ENCODE measurements around the gene CCDC50. TPM values are rescaled to one million over a fixed set of nuclear protein-coding genes. Genes with fewer than 3 reads are reported as not detected.

Gene CCDC50, protein sequence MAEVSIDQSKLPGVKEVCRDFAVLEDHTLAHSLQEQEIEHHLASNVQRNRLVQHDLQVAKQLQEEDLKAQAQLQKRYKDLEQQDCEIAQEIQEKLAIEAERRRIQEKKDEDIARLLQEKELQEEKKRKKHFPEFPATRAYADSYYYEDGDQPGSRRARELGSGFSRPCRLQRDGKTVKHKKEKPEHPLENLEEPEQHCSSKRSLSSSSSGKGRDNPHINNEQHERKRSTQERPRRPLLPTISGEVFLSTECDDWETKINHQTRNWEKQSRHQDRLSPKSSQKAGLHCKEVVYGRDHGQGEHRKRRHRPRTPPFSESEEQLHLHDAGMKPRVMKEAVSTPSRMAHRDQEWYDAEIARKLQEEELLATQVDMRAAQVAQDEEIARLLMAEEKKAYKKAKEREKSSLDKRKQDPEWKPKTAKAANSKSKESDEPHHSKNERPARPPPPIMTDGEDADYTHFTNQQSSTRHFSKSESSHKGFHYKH
- 2.7 TPM for total RNA-seq

DNA sequence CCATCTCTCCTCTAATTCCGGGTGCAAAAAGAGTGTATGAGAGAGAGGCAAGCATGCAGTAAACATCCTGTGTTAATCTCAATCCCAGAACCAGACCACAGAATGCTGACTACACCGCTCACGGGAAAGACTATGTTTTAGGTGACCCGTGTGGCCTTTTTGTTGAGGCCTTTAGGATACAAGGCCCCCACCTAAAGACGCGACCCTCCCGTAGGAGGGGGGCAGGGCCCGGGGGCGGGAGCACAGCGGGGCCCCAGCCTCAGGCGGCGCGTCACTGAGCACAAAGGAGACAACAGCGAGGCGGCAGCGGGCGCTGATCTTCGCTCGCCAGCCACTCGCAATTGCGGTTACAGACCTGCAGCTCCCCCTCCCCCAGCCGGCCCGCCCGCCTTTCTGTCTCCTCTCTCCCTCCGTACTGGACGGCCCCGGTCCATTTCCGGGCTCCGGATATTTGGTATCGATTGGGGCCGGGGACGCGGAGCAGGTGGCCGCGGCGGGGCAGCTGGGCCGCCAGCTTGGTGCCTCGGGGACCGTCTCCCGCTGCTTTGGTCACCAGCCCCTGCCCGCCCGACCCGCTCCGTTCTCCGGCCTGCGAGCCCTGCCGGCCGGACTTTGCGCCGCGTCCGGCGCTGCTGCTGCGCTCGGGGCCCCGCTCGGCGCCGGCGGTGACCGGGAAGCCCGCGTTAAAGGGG lies at the start of gene CCDC50:
TSS of gene CCDC50 (plus strand) at position 433 of the 692 bp plus-strand sequence. CDS start 281 bp downstream, outside the sequence.
- peak in 2 of 3 donors; percentile 46 to 49 for DNase-seq (ENCODE audit: low read depth in 2 of 3, low spot score in 2 of 3)

DNA sequence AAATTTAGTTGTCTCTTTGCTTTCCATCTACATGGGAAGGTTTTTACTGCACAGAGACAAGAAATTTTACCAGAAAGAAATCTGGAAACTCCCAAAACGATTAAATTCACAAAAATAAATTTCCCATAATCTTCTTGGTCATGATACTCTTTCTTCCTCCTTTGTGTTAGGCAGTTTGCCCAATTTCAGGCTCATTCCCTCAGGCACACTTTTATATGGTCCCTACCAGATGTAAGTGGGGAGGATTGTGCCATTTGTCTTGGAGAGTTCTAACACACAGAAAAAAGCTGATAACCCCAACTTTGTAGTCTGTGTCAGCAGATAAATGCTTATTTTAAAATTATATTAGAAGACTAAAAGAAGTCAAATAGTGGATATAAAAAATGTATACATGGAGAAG lies 49.1 kb upstream of the CCDC50 start:
- DNase-seq (ENCODE audit: low read depth in 2 of 3, low spot score in 2 of 3): no peak

DNA sequence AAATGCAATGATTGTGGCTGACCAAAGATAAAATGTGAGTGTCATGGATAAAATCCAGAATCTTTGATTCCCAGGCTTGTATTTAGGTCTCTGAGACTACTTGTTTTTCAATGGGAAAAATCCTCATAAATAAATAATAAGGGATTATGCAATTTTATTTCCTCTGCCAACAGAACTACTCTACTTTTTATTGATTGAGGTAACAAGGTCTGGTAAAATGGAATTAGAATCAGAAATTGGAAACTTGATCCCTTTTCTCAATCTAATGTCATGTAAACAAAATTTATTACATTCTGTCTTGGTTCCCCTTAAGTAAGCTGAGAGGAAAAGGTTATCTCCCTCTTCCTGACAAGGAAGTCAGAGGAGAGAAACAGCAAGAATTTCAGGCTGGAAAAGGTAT lies 48.3 kb upstream of the CCDC50 start:
- DNase-seq (ENCODE audit: low read depth in 2 of 3, low spot score in 2 of 3): no peak

DNA sequence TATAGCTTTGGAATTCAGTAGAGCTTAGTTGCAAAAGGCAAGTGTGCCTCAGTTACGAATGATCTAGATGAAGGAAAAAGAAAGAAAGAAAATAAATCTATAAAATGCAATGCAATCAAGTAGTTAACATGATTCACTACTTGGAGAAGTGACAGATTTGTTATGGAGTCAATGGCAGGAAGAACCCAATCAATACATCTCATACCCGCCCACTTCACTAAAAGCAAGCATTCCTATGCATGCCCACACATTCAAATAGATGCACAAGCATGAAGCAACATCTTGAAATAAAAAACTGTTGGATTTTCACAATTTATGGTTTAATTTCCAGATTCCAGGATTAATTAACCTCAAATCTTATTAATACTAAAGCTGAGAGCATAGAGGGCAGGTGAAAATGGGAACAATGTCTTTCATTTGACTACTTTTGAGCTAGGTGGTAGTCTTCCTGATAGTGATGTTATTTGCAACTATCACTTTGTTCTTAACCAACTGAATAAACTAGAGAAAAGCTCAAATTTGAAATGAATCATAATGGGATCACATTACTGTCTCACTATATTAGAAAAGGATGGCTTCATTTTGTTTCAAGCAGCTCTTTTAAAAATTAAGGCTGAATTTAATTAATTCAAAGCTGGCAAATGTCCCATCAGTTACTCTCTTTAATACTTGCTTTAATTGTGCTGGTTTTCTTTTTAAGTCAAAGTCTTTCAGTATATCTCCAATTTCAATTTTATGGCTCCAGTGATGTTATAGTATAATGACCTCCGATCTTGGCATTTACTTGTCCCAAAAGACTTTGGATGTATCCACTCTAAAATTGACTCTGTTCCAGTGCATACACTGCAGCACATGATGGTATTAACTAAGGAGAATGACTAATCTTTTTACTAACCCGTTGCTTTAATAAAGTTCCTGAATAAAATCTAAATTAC lies 46.7 kb upstream of the CCDC50 start:
- no peak for DNase-seq (ENCODE audit: low read depth in 2 of 3, low spot score in 2 of 3)

DNA sequence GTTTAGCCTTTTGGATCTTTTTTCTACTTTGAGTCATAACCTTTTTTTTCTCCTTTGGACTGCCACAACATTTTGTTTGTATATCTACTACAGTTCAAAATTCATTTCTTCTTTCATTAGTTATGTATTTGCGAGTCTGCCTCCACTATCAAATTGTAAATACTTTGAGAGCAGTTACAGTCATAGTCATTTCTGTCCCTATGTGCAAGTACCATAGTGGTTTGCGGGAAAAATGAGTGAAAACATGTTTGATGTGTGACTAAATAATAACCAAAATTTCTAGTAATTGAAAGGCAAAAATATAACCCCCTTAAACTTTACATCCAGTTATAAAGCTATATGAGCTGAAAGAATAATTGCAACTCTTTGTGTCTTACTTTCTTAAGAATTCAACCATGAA lies 45.8 kb upstream of the CCDC50 start:
- no peak for DNase-seq (ENCODE audit: low read depth in 2 of 3, low spot score in 2 of 3)

DNA sequence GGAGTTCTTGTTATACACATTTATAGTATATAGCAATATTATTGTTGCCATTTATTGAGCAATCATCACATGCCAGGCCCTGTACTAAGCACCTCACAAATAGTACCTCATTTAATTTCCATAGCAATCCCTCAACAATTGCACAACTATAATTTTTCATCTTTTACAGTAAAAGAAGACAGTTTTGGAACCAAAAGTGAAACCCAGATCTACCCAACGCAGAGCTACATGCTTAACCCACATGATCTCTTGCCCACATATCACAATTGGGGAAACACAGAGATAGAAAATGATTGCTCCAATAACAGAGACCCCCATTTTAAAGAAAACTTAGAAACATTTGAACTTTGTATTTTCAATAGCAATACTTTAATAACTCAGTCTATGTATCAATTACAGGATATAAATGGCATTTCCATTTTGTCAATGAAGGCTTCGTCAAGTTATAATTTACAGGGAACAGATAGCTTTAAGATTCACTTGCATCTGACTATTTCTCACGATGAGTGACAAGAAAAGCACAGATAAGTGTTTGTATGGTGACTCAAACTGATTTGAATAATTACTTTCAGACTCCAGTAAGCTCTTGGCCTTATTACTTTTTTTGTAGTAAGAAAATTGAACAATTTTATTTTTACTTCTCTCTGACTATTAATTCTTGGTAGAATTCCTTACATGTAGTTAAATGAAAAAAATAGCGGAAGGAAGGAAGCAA lies 38.7 kb upstream of the CCDC50 start:
- peak in 1 of 3 donors; percentile 11 for DNase-seq (ENCODE audit: low read depth in 2 of 3, low spot score in 2 of 3)

DNA sequence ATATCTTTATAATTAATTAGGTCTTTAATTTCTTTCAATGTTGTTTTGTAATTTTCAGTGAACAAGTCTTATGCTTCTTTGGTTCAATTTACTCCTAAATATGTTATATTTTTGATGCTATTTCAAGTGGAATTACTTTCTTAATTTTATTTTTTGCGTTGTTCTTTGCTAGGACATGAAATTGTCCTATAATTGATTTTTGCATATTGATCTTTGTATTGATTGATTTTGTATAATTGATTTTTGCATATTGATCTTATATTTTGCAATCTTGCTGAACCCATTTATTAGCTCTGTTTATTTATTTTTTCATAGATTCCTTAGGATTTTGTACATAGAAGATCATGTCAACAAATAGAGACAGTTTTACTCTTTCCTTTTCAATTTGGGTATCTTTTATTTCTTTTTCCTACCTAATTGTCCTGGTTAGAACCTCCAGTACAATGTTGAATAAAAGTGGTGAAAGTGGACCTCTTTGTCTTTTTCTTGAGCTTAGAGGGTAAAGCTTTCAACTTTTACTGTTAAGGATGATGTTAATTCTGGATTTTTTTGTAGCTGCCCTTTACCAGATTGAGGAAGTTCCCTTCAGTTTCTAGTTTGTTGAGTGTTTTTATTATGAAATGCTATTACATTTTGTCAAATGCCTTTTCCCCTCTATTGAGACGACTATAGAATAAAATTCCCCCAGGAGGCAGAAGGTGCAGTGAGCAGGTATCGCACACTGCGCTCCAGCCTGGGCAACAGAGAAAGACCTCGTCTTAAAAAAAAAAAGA lies 36.8 kb upstream of the CCDC50 start:
- DNase-seq (ENCODE audit: low read depth in 2 of 3, low spot score in 2 of 3): no peak

DNA sequence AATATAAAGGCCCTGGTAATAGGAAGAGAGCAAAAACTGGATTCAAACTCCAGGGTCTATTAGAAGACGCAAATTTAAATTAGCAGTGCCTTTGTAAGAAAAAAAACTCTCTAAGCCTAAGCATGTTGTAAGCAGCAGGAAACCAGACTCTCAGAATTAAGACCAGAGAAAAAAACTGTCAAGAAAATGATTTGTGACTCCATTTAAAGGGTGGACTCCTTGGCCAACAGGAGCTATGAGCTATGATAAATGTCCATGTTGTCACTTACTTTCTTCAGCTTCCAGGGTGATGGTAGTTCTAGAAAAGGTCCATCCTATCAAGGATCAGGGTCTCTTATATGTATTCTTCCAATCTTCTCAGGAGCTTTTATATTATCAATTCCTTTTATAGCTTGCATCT lies 34.9 kb upstream of the CCDC50 start:
- DNase-seq (ENCODE audit: low read depth in 2 of 3, low spot score in 2 of 3): no peak

DNA sequence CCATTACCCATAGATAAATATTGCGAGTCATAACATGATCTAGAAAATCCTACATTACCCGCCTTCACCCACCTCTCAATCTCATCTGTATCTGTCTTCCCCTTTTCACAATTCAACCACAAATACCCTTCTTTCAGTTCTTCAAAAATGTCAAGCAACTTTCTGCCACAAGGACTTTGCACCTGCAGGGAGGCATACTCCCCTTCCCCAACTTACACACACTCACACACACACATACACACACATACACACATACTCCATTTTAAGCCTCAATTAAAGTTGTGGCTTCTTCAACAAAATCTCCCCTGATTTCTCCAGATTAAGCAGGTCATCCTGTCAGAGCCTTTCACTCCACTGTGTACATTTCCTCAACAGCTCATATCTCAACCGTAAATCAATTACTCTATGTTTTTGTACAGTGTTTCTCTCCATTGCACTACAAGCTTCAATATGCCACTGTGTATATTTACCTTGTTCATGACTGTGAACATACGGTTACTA lies 33.1 kb upstream of the CCDC50 start:
- DNase-seq (ENCODE audit: low read depth in 2 of 3, low spot score in 2 of 3): peak in 2 of 3 donors; percentile 8 to 19

DNA sequence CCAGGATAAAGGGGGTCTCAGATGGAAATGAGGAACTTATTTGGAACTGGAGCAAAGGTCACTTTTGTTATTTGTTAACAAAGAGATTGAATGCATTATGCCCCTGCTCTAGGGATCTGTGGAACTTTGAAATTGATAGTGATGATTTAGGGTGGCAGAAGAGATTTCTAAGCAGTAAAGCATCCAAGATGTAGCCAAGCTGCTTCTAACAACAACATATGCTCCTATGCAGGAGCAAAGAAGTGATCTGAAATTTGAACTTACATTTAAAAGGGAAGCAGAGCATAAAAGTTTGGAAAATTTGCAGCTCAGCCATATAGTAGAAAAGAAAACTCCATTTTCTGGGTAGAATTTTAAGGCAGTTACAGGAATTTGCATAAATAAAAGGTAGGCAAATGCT lies 30.3 kb upstream of the CCDC50 start:
- no peak for DNase-seq (ENCODE audit: low read depth in 2 of 3, low spot score in 2 of 3)

DNA sequence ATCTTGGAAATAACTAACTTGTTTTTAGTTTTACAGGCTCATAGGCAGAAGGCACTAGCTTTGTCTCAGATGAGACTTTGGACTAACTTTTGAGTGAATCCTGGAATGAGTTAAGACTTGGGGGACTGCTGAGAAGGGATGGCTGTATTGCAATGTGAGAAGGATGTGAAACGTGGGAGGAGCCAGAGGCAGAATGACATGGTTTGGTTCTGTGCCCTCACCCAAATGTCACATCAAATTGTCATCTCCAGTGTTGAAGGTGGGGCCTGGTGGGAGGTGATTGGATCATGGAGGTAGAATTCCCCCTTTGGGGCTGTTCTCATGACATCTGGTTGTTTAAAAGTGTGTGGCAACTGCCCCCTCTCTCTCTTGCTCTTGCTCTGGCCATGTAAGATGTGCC lies 28.8 kb upstream of the CCDC50 start:
- DNase-seq (ENCODE audit: low read depth in 2 of 3, low spot score in 2 of 3): no peak

DNA sequence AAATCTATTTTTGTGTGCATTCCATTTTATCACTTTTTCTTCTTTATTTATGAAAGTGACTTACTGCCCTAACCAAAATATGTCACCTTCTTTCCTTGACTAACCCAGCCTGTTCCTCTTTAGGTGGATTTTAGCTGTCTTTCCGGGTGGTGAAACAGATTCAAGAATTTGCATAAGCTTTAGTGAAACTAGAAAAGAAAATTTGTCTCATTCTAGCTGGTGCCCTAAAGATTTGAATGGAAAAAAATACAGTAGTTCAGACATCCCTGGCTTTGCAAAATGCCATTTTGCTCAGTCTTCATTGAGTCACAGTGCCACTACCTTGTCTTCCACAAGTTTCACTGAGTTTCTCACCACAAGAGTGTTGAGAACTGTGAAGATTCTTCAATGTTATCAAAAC lies 28.2 kb upstream of the CCDC50 start:
- no peak for DNase-seq (ENCODE audit: low read depth in 2 of 3, low spot score in 2 of 3)

DNA sequence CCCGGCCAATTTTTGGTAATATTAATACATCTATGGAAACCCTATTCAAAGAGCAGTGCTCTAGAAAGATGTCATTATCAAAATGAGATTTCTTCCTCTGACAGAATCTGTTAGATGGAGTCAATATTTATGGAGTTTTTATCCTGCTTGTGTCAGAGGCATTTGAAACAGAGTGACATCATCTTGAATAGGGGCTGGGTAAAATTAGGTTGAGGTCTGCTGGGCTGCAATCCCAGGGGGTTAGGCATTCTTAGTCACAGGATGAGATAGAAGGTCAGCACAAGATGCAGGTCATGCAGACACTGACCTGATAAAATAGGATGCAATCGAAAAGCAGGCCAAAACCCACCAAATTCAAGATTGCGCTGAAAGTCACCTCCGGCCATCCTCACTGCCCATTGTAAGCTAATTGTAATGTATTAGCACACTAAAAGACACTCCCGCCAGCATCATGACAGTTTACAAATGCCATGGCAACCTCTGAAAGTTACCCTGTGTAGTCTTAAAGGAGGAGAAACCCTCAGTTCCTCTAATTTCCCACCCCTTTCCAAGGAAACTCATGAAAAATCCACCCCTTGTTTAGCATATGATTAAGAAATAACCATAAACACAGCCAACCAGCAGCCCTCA lies 27.3 kb upstream of the CCDC50 start:
- no peak for DNase-seq (ENCODE audit: low read depth in 2 of 3, low spot score in 2 of 3)

DNA sequence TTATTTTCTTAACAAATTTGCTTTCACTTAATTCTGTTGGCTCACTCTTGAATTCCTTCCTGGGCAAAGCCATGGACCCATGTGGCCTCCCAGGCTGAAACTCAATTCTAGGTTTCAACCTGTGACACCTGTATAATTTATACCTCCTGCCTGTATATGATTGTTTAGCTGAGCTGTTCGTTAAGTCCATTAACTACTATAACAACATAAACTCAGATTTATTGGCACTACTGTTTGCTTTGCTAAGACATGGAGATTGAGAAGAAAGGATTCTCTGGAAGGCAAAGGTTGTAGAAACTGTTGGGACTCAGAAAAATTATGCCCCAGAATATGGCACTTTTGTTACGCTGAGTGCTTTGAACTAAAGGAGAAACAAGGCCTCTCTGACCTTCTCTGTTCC lies 26.7 kb upstream of the CCDC50 start:
- no peak for DNase-seq (ENCODE audit: low read depth in 2 of 3, low spot score in 2 of 3)

DNA sequence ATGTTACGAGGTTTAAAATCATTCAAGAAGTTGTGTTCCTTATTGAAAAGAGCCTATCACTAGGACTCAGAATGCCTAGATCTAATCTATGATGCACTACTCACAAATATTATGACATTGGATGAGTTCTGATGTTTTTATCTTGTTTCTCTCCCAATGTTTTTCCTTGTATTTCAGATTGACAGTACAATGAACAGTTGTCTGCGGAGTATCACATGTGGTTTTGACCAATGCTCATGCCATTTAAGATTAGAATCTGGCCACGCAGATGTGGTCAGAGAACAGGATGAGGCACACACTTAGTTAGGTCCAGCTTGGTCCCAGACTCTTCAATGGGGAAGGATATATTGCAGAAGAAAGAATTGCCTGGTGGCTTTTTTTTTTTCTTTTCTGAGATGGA lies 25.6 kb upstream of the CCDC50 start:
- DNase-seq (ENCODE audit: low read depth in 2 of 3, low spot score in 2 of 3): no peak

DNA sequence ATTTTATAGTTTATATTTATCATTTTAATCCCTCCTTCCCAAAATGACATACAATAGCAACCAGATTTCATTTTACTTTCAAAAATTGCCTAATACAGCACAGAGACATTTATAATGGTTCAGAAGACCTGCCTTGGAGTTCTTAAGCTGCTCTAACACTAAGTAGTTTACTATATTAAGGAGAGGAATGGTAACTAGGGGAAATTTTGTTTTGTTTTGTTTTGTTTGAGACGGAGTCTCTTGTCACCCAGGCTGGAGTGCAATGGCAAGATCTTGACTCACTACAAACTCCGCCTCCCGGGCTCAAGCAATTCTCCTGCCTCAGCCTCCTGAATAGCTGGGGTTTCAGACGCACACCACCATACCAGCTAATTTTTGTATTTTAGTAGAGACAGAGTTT lies 22.8 kb upstream of the CCDC50 start:
- no peak for DNase-seq (ENCODE audit: low read depth in 2 of 3, low spot score in 2 of 3)

DNA sequence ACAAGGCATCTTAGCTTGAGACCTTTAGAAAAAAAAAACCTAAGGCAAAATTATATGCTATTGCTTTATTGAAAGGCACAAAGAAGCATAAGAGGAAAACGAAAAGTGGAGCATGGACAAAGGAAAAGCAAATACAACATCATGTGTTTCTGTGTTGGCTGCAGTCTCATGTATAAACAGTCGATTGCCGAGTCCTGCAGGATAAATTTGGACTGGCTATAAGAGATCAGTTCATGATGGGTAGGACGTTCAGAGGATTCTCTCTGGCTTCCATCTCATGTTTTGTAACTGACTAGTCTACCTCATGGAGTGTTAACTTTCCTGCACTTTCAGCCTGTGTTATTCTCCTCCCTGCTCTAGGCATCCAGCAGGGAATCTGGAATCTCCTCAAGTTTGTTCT lies 21.9 kb upstream of the CCDC50 start:
- DNase-seq (ENCODE audit: low read depth in 2 of 3, low spot score in 2 of 3): no peak

DNA sequence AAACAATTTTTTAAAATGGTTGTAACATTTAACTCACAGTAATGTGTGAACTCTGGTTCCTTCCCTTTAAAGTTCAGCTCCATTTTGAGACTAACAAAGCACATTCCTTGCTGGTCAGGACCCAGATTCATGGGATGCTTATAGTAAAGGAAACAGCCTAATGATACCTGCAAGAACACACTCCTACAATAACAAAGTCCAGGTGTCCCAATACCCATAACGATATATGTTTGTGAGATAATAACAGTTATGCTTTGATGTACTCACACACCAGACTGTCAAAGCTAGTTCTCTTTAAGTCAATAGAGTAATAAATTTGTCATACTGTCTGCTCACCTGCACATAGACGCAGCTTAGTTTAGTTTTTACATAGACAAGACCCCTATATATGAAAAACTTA lies 15.9 kb upstream of the CCDC50 start:
- DNase-seq (ENCODE audit: low read depth in 2 of 3, low spot score in 2 of 3): no peak

Measured in hematopoietic multipotent progenitor cell (in vitro differentiated cells).